Measurements from ENCODE around the gene TRPC6. TPM values are rescaled to one million over a fixed set of nuclear protein-coding genes. Genes with fewer than 3 reads are reported as not detected.
"Not testable (repeated sequence)": the region's sequence is repeated elsewhere in the genome, so short reads cannot be mapped to it uniquely, and the experiment has no call there.

Gene TRPC6
- total RNA-seq, 2 experiments from 2014 or later = not detected

DNA sequence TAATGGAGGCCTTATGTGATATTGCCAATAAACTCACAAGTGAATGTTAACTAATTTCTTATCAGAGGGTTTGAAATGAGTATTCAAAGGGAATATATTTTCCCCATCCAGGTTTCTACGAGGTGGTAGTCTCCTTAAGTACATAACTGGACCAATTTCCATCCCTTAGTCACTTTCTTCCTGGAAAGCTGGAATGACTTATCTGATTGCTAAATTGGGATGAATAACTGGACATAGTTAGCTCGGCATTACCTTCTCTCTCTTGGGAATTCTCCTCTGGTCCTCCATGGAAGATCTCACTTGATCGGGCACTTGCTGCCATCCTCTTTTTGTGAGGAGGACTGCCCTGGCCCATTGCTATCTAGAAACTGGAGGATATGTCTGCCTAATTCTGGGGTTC is 109.1 kb downstream of the TRPC6 start:
- CTCF ChIA-PET = interaction anchor here (0.7 kb wide), 1 partner anchor 329 kb away, joined by 3 read pairs; no protein-coding TSS in a partner anchor
- intact Hi-C loops (cut with DNase I, micrococcal nuclease) = no loop called here
- DNase-seq (no peak), ATAC-seq (no peak)
- POLR2A ChIA-PET = no interaction called here
- no peak overlapping the region for H3K4me3 Mint-ChIP-seq
- no peaks in the 10 kb centered on the region for H3K27me3 Mint-ChIP-seq
- no peaks in the 10 kb centered on the region for H3K9me3 Mint-ChIP-seq (ENCODE audit: low read depth)
- no peaks in the 10 kb centered on the region for H3K4me1 Mint-ChIP-seq
- no peak overlapping the region for H3K27ac Mint-ChIP-seq
- no peaks in the 10 kb centered on the region for H3K36me3 Mint-ChIP-seq (ENCODE audit: low read depth)

DNA sequence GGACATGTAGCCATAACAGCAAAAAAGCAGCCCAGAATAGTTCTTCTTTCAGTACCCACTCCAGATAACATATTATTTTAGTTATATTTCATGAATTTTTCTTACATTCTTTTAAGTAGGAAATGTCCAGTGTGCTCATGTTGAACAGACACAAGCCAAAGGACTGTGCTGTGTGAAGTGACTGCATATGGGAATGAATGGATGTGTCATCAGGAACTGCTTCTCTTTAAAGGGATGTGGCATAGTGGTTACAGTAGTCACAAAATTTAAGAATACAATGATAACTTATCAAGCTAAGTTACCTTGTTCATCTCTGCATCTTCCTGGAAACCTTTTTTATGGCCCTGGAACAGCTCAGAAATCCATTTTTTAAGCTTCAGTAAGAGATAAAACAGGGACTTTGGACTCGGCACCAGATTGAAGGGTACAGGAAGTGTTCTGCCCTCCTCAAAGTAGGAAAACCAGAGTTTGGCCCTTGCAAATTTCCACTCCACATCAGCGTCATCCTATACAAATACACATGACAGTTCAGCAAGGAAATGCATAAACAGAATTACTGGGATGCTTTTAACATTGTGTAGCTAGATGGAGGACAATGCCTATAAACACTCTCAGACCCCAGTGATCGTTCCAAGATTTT is 112.8 kb downstream of the TRPC6 start:
- no peaks in the 10 kb centered on the region for H3K9me3 Mint-ChIP-seq (ENCODE audit: low read depth)
- H3K4me1 Mint-ChIP-seq = no peaks in the 10 kb centered on the region
- no peak overlapping the region for H3K27ac Mint-ChIP-seq
- intact Hi-C loops (cut with DNase I, micrococcal nuclease) = no loop called here
- ATAC-seq (no peak), DNase-seq (no peak)
- CTCF ChIA-PET = no interaction called here
- H3K27me3 Mint-ChIP-seq = no peaks in the 10 kb centered on the region
- POLR2A ChIA-PET = no interaction called here
- no peaks in the 10 kb centered on the region for H3K36me3 Mint-ChIP-seq (ENCODE audit: low read depth)
- no peak overlapping the region for H3K4me3 Mint-ChIP-seq

DNA sequence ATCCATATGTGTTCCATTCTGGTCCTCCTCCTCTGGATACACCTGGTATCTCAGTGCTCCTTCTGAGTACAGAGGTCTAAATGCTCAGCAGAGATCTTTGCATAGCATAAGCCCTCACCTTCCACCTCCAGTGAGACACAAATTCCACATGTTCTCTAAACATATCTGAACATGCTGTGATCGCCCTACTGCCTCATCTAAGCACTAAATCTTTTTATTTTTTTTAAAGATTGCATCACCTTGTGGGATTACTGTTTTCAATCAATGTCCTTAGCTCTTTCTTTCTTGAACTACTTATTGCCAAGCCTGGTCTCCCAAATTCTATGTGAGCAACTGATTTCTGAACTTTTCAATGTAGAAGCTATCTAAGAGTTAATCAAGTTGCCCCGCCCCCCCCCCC is 113.4 kb downstream of the TRPC6 start:
- intact Hi-C loops (cut with DNase I, micrococcal nuclease) = no loop called here
- H3K4me3 Mint-ChIP-seq = no peak overlapping the region
- no peaks in the 10 kb centered on the region for H3K27me3 Mint-ChIP-seq
- DNase-seq (no peak), ATAC-seq (no peak)
- ChIA-PET POLR2A (no interaction called here), CTCF (no interaction called here)
- no peaks in the 10 kb centered on the region for H3K9me3 Mint-ChIP-seq (ENCODE audit: low read depth)
- H3K27ac Mint-ChIP-seq = no peak overlapping the region
- H3K36me3 Mint-ChIP-seq (ENCODE audit: low read depth) = no peaks in the 10 kb centered on the region
- no peaks in the 10 kb centered on the region for H3K4me1 Mint-ChIP-seq

DNA sequence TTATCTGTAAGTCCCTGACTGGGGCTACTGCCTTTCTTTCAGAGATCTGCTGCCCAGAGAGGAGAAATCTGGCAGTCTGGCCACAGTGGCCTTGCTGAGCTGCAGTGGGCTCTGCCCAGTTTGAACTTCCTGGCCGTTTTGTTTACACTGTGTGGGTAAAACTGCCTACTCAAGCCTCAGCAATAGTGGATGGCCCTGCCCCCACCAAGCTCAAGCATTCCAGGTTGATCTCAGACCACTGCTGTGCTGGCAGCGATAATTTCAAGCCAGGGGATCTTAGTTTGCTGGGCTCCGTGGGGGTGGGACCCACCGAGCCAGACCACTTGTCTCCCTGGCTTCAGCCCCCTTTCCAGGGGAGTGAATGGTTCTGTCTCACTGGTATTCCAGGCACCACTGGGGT is 117.5 kb downstream of the TRPC6 start:
- POLR2A ChIA-PET = no interaction called here
- Mint-ChIP-seq H3K9me3 (ENCODE audit: low read depth) (no peaks in the 10 kb centered on the region), H3K4me1 (no peaks in the 10 kb centered on the region), H3K4me3 (no peak overlapping the region), H3K36me3 (ENCODE audit: low read depth) (no peaks in the 10 kb centered on the region), H3K27me3 (peaks cover 2% of the 10 kb centered on the region), H3K27ac (no peak overlapping the region)
- no peak for DNase-seq
- CTCF ChIA-PET = interaction anchor here (0.6 kb wide), 1 partner anchor 365 kb away, joined by 4 read pairs; no protein-coding TSS in a partner anchor
- intact Hi-C loops (cut with DNase I, micrococcal nuclease) = no loop called here
- no peak for ATAC-seq

DNA sequence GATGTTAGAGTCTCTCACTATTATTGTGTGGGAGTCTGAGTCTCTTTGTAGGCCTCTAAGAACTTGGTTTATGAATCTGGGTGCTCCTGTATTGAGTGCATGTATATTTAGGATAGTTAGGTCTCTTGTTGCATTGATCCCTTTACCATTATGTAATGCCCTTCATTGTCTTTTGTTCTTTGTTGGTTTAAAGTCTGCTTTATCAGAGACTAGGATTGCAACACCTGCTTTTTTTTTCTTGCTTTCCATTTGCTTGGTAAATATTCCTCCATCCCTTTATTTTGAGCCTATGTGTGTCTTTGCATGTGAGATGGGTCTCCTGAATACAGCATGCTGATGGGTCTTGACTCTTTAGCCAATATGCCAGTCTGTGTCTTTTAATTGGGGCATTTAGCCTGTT is 119.4 kb downstream of the TRPC6 start:
- H3K27ac Mint-ChIP-seq; ATAC-seq; H3K36me3 Mint-ChIP-seq (ENCODE audit: low read depth); POLR2A ChIA-PET; CTCF ChIA-PET; H3K27me3 Mint-ChIP-seq; H3K4me3 Mint-ChIP-seq; H3K4me1 Mint-ChIP-seq; DNase-seq; H3K9me3 Mint-ChIP-seq (ENCODE audit: low read depth); intact Hi-C loops (cut with DNase I, micrococcal nuclease): not testable (repeated sequence)

DNA sequence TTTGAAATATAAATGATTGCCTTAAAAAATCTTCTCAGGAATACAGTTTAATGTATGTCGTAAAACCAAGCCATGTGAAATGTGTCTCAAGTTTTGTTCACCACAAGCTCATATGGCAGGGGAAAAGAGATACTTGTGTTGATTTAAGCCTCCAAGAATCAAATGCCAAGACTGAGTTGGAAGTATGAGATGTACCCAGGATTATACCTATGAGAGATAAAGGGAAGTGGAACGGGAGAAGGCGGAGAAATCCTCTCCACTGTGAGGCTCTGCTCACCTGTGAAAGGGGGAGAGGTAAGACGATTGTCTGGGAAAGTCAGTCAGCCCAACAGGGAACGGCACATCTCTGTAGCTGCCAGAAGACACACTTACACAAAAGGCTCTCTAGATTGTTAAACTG is 124.8 kb downstream of the TRPC6 start:
- Mint-ChIP-seq H3K9me3 (ENCODE audit: low read depth) (no peaks in the 10 kb centered on the region), H3K36me3 (ENCODE audit: low read depth) (no peaks in the 10 kb centered on the region), H3K4me3 (no peak overlapping the region), H3K27me3 (peaks cover 2% of the 10 kb centered on the region), H3K4me1 (no peaks in the 10 kb centered on the region), H3K27ac (no peak overlapping the region)
- CTCF ChIA-PET = no interaction called here
- ATAC-seq (no peak), DNase-seq (no peak)
- POLR2A ChIA-PET = no interaction called here
- intact Hi-C loops (cut with DNase I, micrococcal nuclease) = no loop called here

DNA sequence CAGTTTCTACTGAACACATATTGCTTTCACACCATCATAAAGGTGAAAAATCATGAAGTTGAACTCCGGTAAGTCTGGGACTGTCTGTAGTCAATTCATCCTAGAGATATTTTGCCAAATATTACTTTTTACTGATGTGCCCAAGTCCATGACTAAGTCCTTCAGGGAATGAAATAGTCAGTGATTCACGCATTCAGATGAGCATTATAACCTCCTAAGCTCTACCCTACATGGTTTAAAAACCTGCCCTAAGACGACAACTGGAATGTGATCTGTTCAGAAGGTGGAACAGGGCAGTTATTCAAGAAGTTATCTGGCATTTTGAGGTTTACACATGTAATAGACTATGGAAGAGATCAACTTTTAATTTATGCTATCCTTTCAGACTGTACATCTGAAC is 125.6 kb downstream of the TRPC6 start:
- intact Hi-C loops (cut with DNase I, micrococcal nuclease) = no loop called here
- no peaks in the 10 kb centered on the region for H3K4me1 Mint-ChIP-seq
- H3K27ac Mint-ChIP-seq = no peak overlapping the region
- ChIA-PET POLR2A (no interaction called here), CTCF (interaction anchor here (1.5 kb wide), 1 partner anchor 9 kb away, joined by 3 read pairs; no protein-coding TSS in a partner anchor)
- no peaks in the 10 kb centered on the region for H3K36me3 Mint-ChIP-seq (ENCODE audit: low read depth)
- H3K27me3 Mint-ChIP-seq = no peaks in the 10 kb centered on the region
- ATAC-seq = no peak
- no peak for DNase-seq
- H3K4me3 Mint-ChIP-seq = no peak overlapping the region
- no peaks in the 10 kb centered on the region for H3K9me3 Mint-ChIP-seq (ENCODE audit: low read depth)

DNA sequence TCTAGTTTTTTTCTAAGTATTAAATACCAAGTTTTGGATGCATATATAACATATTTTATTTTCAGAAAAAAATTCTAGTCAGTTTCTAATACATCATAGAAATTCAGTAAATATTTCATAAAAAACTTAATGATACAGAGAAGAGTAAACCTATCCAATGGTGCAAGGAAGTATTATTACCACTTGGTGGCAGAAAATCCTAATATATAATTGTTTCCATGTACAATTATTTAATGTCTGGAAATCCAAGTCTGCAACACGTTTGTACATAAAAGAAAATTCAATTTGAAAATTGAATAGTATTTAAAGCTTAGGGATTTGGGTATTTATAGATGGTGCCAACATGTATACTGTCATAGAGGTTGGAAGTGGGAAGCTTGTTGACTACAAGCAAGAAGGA is 127.0 kb downstream of the TRPC6 start:
- ChIA-PET POLR2A (no interaction called here), CTCF (no interaction called here)
- H3K36me3 Mint-ChIP-seq (ENCODE audit: low read depth) = no peaks in the 10 kb centered on the region
- no peaks in the 10 kb centered on the region for H3K9me3 Mint-ChIP-seq (ENCODE audit: low read depth)
- H3K27me3 Mint-ChIP-seq = no peaks in the 10 kb centered on the region
- no peak overlapping the region for H3K4me3 Mint-ChIP-seq
- H3K27ac Mint-ChIP-seq = no peak overlapping the region
- intact Hi-C loops (cut with DNase I, micrococcal nuclease) = no loop called here
- DNase-seq (no peak), ATAC-seq (no peak)
- H3K4me1 Mint-ChIP-seq = no peaks in the 10 kb centered on the region

DNA sequence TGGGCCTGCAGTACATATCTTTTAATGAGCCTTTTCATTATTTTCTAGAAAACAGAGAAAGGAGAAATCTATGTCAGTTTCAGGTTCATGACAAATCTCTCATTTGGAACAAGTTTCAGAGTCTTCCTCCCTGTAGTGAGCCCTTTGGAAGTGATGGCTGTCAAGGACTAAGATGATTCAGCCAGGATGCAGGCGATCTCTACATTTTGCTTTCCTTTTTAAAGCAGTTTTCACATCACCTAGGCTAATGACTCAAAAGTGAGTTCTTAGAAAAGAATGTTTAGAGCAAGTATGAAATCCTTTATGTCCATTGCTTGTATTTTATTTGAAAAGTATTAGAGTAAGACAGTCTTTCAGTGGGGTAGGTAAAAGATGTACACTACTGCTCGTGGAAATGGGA is 130.1 kb downstream of the TRPC6 start:
- Mint-ChIP-seq H3K4me1 (no peaks in the 10 kb centered on the region), H3K4me3 (no peak overlapping the region), H3K27me3 (no peaks in the 10 kb centered on the region), H3K27ac (no peak overlapping the region), H3K9me3 (ENCODE audit: low read depth) (no peaks in the 10 kb centered on the region), H3K36me3 (ENCODE audit: low read depth) (no peaks in the 10 kb centered on the region)
- intact Hi-C loops (cut with DNase I, micrococcal nuclease) = no loop called here
- ChIA-PET POLR2A (no interaction called here), CTCF (no interaction called here)
- no peak for ATAC-seq
- no peak for DNase-seq

DNA sequence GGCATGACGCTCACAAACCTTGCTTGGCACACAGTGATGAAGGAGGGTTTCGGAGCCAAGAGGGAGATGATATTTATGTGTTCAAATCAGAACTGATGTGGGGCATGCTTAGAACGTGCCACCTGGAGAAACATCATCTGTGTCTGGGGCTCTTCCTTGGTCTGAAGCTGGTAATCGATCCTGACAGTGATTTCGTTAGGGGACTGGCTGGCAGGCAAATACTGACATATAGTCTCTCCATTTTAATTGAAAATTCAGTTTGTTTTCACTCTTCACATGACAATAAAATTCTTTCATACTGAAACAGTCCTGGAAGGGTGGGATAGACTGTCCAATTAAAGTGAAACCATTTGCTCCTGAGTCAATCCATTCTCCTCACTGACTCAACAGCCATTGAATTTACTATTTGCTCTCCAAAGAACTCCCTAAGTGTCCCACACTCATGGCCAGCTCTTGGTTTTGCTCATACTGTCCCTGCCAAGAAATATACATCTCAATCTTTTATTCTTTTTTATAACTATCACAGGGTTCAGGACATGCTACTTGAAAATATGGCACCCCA is 134.8 kb downstream of the TRPC6 start:
- no peak for DNase-seq
- intact Hi-C loops (cut with DNase I, micrococcal nuclease) = no loop called here
- Mint-ChIP-seq H3K9me3 (ENCODE audit: low read depth) (no peaks in the 10 kb centered on the region), H3K36me3 (ENCODE audit: low read depth) (no peaks in the 10 kb centered on the region), H3K4me3 (no peak overlapping the region), H3K4me1 (no peaks in the 10 kb centered on the region), H3K27me3 (no peaks in the 10 kb centered on the region), H3K27ac (no peak overlapping the region)
- ATAC-seq = no peak
- ChIA-PET POLR2A (no interaction called here), CTCF (interaction anchor here (1.4 kb wide), 1 partner anchor 9 kb away, joined by 3 read pairs; no protein-coding TSS in a partner anchor)

DNA sequence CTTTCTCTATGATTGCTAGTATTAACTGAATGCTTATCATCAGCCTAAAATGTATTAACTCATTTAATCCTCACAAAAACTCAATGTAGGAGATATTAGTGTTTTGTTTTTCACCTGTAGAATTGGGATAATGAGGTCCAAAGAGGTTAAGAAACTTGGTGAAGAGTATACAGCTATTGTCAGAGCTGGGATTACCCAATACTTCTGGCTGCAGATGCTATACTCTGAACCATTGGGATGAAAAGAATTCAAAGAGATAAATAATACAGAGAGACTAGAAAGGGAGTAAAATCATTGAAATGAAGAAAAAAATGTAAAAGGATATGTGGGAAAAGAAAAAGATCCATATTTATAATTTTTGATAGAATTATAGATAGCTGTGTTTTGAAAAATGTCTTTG is 137.1 kb downstream of the TRPC6 start:
- intact Hi-C loops (cut with DNase I, micrococcal nuclease) = no loop called here
- DNase-seq = no peak

DNA sequence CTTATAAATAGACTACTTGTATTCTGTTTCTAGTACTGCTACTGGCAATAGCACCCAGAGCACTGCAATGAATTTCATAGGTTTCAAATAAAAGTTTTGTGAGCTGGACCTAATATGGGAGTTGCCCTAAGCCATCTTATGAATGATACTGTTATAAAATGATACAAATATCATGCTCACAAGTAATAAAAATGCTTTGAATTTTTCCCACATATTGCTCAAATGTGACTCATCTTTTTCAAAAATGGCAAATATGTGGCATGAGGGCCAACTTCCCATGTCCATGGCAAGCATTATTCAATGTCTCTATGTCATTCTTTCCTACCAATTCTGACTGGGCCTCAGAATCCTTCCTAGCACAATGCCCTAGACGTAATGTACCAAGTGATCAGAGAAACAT is 137.6 kb downstream of the TRPC6 start:
- Mint-ChIP-seq H3K36me3 (ENCODE audit: low read depth) (no peaks in the 10 kb centered on the region), H3K27me3 (no peaks in the 10 kb centered on the region), H3K4me3 (no peak overlapping the region), H3K9me3 (ENCODE audit: low read depth) (no peaks in the 10 kb centered on the region), H3K4me1 (no peaks in the 10 kb centered on the region), H3K27ac (no peak overlapping the region)
- POLR2A ChIA-PET = no interaction called here
- DNase-seq (no peak), ATAC-seq (no peak)
- CTCF ChIA-PET = no interaction called here
- intact Hi-C loops (cut with DNase I, micrococcal nuclease) = no loop called here

More for the DNA sequence above, 137.1 kb downstream of the TRPC6 start:
- ATAC-seq = no peak
- Mint-ChIP-seq H3K4me1 (no peaks in the 10 kb centered on the region), H3K36me3 (ENCODE audit: low read depth) (no peaks in the 10 kb centered on the region), H3K27me3 (no peaks in the 10 kb centered on the region), H3K9me3 (ENCODE audit: low read depth) (no peaks in the 10 kb centered on the region), H3K27ac (no peak overlapping the region), H3K4me3 (no peak overlapping the region)
- ChIA-PET POLR2A (no interaction called here), CTCF (no interaction called here)

DNA sequence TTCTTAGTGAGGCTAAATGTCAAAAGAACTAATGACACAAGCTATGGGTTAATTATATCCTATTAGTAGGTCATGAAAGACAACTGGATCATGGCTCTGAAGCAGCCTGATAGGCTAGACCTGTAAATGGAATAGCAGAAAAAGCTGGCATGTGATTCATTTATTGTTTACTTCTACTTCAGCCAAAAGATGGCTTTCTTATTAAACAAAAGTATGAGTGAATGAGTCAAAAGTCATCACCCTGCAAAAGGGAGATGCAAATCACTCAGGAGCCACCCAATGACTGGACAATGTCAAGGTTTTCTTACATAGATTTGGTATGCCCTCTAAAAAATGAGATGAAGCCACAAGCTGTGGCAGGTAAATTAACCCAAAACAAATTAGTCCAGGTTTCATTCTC is 138.0 kb downstream of the TRPC6 start:
- Mint-ChIP-seq H3K27me3 (no peaks in the 10 kb centered on the region), H3K27ac (no peak overlapping the region), H3K36me3 (ENCODE audit: low read depth) (no peaks in the 10 kb centered on the region), H3K9me3 (ENCODE audit: low read depth) (no peaks in the 10 kb centered on the region), H3K4me1 (no peaks in the 10 kb centered on the region), H3K4me3 (no peak overlapping the region)
- ATAC-seq (no peak), DNase-seq (no peak)
- POLR2A ChIA-PET = no interaction called here
- intact Hi-C loops (cut with DNase I, micrococcal nuclease) = no loop called here
- CTCF ChIA-PET = no interaction called here

Data from activated CD4-positive, alpha-beta T cell treated with anti-CD3 and anti-CD28 coated beads for 36 hours (primary cell).